Stimulated activated CD8-positive, alpha-beta memory T cell treated with anti-CD3 and anti-CD28 coated beads, Interleukin-7, amount 100 ng/mL, for 1 hour (primary cell): ENCODE measurements around the gene TMED4.
"Not testable (repeated sequence)": the region's sequence is repeated elsewhere in the genome, so short reads cannot be mapped to it uniquely, and the experiment has no call there.

Experiments used
- DNase-seq, 2 donors: peaks; one replicate each; pipeline ENCODE4 v3.0.0-alpha.2; 2020; ENCODE audit warnings: low read depth in 2 of 2

Gene TMED4

DNA sequence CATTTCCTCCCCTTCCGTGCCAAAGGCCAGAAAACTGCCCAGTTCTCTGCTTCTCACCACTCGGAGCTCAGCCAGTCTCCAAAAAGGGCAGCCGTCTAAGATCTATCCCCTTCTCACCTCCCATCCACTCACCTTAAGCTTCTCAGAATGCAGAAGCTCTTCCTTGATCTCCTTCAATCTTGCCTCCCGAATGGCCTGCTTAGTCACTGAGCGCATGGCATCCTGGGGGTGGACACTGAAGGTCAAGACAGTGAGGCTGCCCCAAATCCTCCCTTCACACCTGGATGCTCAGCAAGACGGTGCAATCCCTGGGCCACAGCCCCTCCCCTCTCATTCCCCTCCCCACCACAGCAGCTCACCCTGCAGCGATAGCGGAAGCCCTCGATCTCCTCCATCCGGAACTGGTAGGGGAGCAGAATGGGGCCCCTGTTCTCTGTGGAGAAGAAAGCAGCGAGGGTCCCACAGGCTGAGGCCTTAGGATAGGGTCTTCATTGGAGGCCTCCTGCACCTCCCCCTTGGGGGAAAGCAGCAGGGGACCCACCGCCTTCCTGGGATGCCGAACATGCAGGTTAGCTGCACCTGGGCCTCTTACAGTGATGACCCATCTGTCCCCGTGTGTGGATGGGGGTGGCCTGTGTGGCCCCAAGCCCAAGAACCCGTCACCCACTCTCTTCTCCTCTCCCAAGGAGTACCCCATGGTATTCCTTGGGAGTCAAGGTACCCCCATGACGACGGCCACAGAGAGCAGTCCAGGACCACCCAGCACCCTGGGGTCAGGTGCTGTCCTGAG lies 13.1 kb downstream of the TMED4 start:
- no peak for DNase-seq

DNA sequence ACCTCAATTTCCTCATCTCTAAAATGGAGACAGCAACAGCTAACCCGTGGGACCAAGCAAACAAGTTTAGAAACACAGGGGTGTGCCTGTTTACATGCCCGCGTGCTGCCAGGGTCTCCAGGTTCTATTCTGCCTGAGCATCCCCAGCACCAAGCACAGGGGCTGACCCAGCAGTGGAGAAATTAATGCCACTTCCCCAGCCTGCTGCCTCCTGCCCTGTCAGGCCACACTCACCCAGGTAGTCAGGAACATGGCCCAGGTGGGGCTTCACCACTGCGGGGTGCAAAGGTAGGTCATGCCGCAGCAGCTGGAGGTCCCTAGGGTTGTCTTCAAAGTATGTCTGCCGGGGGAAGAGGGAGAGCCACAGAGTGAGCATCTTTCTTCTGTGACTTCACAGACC lies 14.1 kb downstream of the TMED4 start:
- DNase-seq: no peak

DNA sequence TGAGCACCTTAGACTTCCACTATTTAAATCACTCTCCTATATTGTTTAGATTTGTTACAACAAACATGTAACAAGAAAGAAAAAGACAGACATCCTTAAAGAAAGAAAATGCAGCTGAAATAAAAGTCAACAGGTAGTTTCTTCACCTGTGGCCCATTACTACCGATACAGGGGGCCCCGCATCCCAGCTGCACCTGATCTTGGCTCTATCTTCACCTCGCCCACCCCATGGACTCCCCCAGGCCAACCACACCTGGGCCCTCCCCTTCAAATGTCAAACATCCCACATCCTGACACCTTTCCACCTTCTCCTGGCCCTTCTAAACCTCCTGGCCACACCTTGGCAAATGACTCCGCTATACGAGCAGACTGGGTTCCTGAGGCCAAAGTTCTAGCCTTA lies 15.4 kb downstream of the TMED4 start:
- DNase-seq: no peak

DNA sequence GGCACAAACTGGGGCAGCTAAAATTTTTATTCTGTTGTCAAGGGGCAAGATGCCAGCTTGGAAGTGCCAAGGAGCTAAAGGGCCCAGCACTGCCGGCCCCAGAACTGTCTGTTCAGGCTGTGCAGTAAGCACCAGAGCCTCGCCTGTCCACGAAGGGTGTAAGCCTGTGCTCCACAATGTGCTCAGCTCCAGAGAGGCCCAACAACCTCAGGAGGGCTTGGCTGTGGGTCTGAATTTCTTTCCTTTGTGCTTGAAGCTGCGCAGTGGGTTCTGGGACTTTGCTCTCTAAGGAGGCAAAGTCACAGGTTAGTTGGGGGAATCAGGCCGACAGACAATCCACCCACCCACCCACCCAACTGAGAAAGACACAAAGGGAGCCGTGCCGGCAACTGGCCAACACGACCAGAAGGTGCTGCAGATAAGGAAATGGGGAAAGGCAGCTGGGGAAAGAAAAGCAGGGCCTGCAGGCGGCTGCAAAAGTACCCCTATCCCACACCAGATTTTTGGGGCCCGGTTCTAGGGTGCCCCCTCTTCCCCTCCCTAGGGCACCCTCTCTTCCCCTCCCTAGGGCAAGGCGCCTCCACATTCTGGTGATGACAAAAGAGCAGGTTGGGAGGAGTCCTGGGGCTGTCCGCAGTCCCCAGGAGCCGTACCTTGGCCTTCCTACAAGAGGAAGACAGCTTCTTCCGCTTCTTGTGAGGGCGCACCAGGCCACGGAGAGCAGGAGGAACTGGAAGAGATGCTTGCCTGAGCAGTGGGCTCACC lies 16.1 kb downstream of the TMED4 start:
- DNase-seq: no peak

DNA sequence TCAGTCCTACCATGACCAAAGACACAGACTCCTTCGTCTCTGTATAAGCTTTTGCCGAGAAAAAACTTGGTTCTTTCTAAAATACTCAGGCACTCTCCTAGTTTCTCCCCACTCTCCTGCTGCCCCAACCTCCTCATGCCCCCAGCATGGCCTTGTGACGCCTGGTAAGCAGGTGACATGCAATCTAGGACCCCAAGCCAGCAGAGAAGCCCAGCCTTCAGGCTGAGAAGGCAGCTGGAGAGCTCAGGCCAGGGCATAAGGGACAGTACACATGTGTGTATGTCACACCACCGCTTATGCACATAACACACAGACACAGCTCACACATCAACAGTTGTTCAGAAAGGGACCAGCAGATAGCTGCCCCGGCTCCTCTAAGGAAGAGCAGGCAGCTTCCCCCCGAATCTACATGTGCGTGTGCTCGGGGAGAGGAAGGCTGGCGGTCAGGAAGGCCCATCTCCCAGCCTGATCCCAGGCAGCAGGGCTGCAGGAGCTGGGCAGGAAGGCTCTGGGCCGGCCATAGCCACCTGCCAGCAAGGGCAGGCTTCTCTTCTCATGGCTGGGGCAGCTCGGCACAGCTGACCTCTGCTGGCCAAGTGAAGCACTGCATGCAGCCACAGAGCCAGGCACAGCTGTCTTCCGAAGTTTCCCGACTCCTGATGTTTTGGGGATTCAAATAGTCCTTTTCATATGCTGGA lies 16.8 kb downstream of the TMED4 start:
- DNase-seq: peak; percentile 27 to 38

DNA sequence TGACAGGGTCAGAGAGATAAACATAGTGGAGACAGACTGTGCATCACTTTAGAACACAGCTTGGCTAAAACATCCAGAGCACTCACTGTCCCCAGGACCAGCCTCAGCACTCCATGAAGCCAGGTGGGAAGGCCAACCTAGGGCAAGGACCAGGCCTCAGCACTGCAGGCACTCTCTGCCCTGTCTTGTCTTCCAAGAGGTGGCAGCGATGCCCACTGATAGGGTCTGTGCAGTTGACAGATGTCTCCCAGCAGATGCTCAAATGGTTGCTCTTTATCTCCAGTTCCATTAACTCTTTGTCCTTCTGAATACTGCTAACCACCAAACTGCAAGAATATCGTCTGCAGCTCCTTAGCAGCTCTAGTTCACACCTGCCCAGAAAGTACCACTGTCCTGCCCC lies 17.4 kb downstream of the TMED4 start:
- DNase-seq: no peak

DNA sequence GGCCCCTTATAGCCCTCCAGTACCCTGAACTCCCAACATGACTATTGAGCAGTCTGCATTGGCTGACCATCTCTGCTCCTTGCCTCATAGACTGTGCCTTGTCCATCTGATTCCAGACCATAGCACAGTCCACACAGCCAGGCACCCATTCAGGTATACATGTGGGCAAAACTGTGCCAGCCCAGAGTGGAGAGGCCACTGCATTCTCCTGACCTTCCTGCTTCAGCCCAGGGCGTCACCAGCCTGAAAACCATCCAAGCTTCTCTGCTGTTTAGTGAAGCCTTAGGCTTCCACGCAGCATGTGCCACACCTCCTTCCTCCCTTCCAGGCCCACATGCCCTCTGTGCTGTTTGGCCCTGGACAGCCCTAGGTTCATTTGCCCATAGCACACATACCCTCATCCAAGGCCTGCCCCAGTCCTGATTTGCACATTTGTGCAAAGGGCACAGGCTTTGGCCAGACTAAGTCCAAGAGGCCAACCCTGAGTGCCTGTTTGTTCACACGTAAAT lies 18.8 kb downstream of the TMED4 start:
- DNase-seq: no peak

DNA sequence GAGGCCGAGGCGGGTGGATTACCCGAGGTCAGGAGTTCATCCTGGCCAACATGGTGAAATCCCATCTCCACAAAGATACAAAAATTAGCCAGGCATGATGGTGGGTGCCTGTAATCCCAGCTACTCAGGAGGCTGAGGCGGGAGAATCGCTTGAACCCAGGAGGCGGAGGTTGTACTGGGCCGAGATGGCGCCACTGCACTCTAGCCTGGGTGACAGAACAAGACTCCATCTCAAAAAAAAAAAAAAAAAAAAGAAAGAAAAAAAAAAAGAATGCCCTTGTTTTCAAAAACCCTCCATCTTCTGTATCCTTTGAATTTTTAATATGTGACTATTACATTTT lies 19.4 kb downstream of the TMED4 start:
- not testable (repeated sequence) for DNase-seq

DNA sequence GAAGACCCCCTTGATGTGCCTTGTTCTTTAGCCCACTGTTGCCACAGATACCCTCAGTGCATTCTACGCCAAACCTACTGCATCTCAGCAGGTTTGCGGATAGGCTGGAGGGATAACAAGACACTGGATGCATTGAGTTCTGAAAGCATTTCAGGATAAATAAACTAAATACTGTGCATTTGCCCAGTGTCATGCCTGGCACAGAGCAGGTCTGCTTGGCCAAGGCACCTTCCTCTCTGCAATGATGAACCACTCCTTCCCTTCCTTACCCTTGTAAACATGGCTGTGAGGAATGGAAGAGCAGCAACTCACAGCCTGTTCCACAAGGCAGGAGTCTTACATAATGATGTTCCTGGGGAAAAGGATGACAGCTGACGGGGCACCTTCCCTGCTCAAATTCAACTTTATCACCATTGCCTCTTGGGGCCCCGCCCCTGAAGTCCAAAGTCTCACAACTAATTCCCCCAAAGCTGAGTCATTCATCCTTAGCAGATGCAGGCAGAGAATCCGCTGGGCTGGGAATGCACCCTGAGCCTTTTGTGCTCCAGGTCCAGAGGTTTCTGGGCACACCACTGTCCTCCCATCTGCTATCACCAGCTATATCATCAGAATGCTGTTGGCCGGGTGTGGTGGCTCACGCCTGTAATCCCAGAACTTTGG lies 19.9 kb downstream of the TMED4 start:
- no peak for DNase-seq

DNA sequence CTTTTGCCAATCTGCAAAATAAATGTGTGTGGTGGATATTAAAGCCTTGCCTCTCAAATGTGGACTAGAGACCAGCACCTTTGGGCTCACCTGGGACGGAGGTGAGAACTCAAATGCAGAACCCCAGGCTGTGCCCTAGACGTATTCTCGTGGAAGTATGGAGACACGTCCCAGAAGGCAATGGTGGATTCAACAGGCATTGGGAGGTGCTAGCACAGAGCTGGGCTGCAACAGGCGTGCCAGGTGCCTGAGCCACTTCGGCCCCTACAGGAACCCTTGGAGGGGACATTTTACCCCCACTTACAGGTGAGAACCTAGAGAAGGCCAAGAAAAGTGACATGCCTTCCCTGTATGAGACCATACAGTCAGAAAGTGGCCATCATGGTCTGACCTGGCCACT lies 20.6 kb downstream of the TMED4 start:
- no peak for DNase-seq

DNA sequence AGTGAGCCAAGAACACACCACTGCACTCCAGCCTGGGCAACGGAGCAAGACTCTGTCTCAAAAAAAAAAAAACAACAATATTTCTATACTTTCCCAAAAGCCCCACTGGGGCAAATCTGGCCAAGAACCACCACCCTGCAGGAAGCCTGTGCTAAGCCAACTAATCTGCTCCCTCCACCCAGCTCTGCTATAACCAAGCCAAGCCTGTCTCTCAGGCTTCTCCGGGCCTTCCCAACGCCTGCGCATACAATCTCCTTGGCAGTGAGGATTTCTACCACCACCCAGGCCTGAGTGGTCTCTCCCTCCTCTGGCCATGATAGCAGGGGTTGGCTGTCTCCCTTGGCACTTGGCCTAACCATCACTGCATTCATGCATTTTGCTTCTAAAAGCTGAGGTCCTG lies 22.5 kb downstream of the TMED4 start:
- no peak for DNase-seq

DNA sequence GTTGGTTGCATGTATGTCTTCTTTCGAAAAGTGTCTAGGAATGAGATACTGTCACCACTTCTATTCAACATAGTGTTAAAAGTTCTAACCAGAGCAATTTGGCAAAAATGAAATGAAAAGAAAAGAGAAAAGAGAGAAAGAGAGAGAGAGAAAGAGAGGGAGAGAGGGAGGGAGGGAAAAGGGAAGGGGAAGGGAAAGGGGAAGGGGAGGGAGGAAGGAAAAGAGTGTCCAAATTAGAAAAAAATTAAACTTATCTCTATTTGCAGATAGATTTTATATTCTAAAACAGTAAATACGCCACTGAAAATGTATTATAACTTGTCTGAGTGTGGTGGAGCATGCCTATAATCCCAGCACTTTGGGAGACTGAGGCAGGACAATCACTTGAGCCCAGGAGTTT lies 24.5 kb downstream of the TMED4 start:
- no peak for DNase-seq

DNA sequence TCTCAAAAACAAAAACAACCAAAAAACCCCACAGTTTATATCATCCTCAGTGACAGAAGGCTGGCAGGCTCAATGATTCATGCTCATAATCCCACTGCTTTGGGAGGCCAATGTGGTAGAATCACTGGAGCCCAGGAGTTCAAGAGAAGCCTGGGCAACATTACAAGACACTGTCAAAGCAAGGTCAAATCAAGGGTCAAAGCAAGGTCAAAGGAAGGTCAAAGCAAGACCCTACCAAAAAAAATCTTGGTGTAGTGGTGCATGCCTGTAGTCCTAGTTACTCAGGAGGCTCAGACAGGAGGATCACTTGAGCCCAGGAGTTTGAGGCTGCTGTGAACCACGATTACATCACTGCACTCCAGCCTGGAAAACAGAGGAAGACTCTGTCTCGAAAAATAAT lies 26.7 kb downstream of the TMED4 start:
- DNase-seq: no peak

DNA sequence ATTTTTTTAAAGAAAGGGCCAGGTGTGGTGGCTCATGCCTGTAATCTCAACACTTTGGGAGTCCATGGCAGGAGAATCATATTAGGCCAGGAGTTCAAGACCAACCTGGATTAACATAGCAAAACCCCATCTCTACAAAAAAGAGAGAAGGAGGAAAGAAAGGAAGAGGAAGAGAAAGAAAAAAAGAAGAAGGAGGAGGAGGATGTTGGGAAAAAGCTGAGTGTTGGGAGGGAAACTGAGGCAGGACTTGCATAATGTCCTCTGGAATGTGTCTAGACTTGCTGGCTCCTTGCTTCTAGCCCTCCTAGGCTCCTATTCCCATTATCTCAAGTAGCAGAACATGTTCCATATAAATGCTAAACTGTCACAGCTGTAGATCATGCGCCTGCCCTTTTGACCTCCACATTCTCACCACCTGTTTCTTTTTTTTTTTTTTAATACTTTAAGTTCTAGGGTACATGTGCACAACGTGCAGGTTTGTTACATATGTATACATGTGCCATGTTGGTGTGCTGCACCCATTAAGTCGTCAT lies 29.5 kb downstream of the TMED4 start:
- DNase-seq: not testable (repeated sequence)

DNA sequence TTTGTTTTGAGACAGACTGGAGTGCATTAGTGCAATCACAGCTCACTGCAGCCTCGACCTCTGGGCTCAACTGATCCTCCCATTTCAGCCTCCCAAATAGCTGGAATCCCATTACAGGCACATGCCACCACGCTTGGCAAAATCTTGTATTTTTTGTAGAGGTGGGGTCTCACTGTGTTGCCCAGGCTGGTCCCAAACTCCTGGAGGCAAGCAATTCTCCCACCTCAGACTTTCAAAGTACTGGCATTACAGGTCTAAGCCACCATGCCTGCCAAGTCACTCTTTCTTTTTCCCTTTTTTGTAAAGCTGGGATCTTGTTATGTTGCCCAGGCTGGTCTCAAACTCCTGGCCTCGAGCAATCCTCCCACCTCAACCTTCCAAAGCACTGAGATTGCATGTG lies 32.6 kb downstream of the TMED4 start:
- DNase-seq: no peak

DNA sequence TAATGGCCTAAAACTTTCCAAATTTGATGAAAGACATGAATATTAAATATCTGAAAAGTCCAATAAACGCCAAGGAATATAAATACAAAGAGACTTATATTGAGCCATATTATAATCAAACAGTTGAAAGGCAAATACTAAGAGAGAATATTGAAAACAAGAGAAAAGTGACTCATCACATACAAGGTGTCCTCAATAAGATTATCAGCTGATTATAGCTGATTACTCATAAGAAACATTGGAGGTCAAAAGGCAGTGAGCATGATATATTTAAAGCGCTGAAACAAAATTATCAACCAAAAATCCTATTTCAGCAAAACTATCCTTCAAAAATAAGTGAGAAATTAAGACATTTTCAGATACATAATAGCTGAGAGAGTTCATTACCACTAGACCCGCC lies 33.1 kb downstream of the TMED4 start:
- no peak for DNase-seq

DNA sequence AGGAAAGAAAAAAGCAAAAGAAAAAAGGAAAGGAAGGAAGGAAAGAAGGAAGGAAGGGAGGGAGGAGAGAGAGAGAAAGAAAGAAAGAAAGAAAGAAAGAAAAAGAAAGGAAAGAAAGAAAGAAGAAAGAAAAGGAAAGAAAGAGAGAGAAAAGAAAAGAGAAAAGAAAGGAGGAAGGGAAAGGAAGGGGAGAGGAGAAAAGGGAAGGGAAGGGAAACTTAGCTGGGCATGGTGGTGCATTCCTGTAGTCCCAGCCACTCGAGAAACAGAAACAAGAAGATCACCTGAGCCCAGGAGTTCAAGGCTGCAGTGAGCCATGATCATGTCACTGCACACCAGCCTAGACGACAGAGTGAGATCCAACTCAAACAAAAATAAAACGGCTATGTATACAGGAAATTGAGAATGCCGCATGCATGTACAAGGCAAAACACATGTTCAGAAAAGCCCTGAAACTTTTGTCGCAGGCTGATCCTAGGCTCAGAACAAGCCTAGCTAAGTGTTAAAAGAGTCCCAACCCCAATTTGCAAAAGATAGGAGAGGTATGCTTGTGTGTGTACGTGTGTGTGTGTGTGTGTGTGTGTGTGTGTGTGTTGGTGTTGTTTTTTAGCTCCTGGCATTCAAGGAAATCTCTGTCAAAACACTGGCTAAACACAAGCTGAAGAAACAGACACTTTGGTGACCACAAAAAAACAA lies 34.3 kb downstream of the TMED4 start:
- DNase-seq: no peak

DNA sequence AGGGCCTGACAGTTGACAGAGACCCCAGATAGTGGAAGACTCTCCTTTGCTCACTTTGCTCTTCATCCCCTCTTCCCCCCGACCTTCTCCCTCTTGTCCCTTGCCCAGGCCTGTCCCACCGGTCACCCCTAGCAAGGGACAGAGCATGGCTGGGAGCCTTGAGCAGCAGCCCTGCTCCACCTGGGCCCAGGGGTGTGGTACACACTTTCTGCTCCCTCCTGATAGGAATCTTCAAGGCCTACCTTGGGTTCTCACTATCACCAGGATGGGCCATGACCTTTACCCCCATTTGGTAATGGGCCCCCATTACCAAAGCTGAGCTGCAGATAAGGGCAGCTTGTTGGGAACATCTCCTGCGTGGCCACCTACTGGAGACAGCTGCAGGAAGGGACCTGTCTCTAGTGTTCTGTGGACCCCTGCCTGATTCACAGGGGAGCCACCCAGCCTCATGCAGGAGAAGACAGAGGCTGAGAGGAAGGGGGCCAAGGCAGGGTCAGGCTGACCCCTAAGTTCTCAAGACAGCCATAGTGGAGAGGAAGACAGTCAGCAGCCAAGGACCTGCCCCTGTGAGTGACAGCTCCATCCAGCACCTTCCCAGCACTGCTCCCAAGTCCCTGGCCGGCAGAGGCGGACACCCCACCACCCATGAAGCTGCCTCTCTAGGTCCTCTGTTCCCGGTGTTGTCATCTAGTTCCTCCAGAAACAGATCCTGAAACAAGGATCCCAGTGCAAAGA lies 40.0 kb downstream of the TMED4 start:
- no peak for DNase-seq

DNA sequence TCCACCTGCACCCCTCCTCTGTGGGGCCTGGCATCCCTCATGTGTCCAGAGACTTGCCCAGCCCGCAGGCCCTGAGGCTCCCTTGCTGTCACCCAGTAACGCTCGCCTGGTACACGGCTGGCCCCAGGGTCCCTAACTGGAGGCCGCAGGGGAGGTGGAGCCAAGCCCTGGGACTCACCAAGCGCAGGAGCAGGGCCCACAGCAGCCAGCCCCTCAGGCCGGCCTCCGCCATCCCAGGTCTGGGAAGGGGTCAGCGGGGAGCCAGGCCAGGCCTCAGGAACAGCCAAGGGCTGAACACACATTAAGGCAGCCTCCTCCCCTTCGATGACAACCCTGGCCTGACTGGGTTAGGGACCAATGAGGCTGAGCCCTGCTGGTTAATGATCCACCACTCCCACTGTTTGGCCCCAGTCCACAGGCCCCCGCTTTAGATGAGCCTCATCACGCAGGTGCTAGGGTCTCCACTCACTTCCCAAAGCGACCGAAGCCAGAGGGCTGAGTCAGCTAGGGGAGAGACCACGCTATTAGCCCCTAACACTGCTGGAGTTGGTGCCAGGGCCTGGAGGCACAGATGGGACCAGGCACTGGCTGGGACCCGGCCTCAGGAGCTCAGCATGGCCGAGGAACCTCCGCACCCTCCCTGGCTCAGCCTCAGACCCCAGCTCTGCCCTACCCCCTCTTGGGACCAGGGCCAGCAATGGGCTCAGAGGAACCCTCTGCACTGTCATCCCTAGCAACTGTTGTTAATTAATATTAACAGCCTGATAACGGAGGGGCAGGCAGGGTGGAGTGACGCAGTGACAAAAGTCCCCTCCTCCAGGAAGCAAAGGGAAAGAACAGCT lies 40.8 kb downstream of the TMED4 start, which contains the start of gene NPC1L1:
Gene NPC1L1 (minus strand): TSS at position 303 of the 842 bp plus-strand sequence. CDS start 71 bp downstream, at position 232.
- no peak for DNase-seq
